Measurements from ENCODE around the gene NOVA2.

The NOVA2 gene

GRCh38 chr19:45958769-45959516, 14.7 kb downstream of the NOVA2 start:
- H3K27ac ChIP-seq: no peak overlapping the region
- ChIA-PET CTCF (interaction anchor here (0.7 kb wide), 1 partner anchor 279 kb away, joined by 4 read pairs; no protein-coding TSS in a partner anchor), POLR2A (ENCODE audit: low non-redundant PET) (interaction anchor here (0.6 kb wide), 1 partner anchor 10 kb away, joined by 5 read pairs; no protein-coding TSS in a partner anchor)
- no peak for DNase-seq (ENCODE audit: low spot score)
- TF ChIP-seq, protein P1, sequence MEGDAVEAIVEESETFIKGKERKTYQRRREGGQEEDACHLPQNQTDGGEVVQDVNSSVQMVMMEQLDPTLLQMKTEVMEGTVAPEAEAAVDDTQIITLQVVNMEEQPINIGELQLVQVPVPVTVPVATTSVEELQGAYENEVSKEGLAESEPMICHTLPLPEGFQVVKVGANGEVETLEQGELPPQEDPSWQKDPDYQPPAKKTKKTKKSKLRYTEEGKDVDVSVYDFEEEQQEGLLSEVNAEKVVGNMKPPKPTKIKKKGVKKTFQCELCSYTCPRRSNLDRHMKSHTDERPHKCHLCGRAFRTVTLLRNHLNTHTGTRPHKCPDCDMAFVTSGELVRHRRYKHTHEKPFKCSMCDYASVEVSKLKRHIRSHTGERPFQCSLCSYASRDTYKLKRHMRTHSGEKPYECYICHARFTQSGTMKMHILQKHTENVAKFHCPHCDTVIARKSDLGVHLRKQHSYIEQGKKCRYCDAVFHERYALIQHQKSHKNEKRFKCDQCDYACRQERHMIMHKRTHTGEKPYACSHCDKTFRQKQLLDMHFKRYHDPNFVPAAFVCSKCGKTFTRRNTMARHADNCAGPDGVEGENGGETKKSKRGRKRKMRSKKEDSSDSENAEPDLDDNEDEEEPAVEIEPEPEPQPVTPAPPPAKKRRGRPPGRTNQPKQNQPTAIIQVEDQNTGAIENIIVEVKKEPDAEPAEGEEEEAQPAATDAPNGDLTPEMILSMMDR (conservative IDR thresholded peaks at IDR 0.05; ENCODE audit: low read depth): no peak

DNA sequence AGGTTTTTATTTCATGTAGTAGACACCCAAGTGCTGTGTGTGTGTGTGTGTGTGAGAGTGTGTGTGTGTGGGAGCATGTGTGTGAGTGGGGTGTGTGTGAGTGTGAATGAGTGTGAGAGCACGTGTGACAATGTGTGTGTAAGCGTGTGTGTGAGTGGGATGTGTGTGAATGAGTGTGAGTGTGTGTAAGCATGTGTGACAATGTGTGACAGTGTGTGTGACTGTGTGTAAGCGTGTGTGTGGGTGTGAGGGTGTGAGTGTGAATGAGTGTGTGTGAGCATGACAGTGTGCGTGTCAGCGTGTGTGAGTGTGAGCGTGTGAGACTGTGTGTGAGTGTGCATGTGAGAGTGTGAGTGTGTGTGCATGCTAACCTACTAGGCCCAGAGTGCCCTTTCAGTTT, 15.3 kb downstream of the NOVA2 start:
- TF ChIP-seq, protein P1 (conservative IDR thresholded peaks at IDR 0.05; ENCODE audit: low read depth): no peak
- ChIA-PET CTCF (no interaction called here), POLR2A (ENCODE audit: low non-redundant PET) (interaction anchor here (0.6 kb wide), 1 partner anchor 9 kb away, joined by 5 read pairs; no protein-coding TSS in a partner anchor)
- DNase-seq (ENCODE audit: low spot score): no peak
- no peak overlapping the region for H3K27ac ChIP-seq

- DNase-seq (ENCODE audit: low spot score): peak; percentile 52
- ChIA-PET POLR2A (ENCODE audit: low non-redundant PET) (no interaction called here), CTCF (no interaction called here)
Observed at GRCh38 chr19:45955905-45956608, 17.6 kb downstream of the NOVA2 start.

DNA sequence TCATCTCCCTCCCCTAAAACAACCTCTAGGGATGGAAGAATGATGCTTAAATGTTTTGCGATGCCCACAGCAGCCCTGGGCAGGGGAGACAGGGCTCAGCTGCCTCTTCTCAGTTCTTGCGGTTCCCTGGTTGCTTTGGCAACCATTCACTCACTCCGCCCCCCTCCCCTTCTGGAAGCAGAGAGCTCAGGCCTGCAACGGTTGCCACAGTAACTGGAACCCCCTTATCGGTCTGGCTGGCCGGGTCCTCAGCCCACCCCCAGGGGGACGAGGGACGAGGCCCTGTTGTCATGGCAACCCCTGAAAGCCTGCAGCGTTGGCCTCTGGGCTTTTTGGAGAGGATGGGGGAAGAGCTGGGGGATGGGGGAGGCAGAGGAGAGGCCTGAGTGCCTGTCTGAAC, 19.5 kb downstream of the NOVA2 start:
- POLR2A ChIA-PET (ENCODE audit: low non-redundant PET): no interaction called here
- TF ChIP-seq, protein P1 (conservative IDR thresholded peaks at IDR 0.05; ENCODE audit: low read depth): no peak

More at GRCh38 chr19:45955905-45956608, 17.6 kb downstream of the NOVA2 start:
- TF ChIP-seq, protein P1 (conservative IDR thresholded peaks at IDR 0.05; ENCODE audit: low read depth): no peak
- peak overlapping the region; percentile 28; the same call in 1 of the 2 replicates for H3K27ac ChIP-seq

GRCh38 chr19:45953676-45954075, 20.0 kb downstream of the NOVA2 start:
- ChIA-PET CTCF (no interaction called here), POLR2A (ENCODE audit: low non-redundant PET) (no interaction called here)
- DNase-seq (ENCODE audit: low spot score): no peak
- TF ChIP-seq, protein P1 (conservative IDR thresholded peaks at IDR 0.05; ENCODE audit: low read depth): no peak
- H3K27ac ChIP-seq: no peak overlapping the region

More for the DNA sequence above, 19.5 kb downstream of the NOVA2 start:
- H3K27ac ChIP-seq: no peak overlapping the region
- CTCF ChIA-PET: no interaction called here
- DNase-seq (ENCODE audit: low spot score): no peak

- no peak overlapping the region for H3K27ac ChIP-seq
- POLR2A ChIA-PET (ENCODE audit: low non-redundant PET): interaction anchor here (0.7 kb wide), 1 partner anchor 58 kb away, joined by 3 read pairs; no protein-coding TSS in a partner anchor
- CTCF ChIA-PET: no interaction called here
- TF ChIP-seq, protein P1 (conservative IDR thresholded peaks at IDR 0.05; ENCODE audit: low read depth): no peak
- DNase-seq (ENCODE audit: low spot score): peak; percentile 71
Observed at GRCh38 chr19:45952686-45953505, 20.8 kb downstream of the NOVA2 start.

Measured in RWPE1 (cell line).